Right atrium auricular region (tissue), 2 donors: Measurements from ENCODE around the gene MAP3K4. TPM values are rescaled to one million over a fixed set of nuclear protein-coding genes. Genes with fewer than 3 reads are reported as not detected.

Source experiments
- DNase-seq: peaks from one replicate; pipeline ENCODE4 v3.0.0-alpha.2; 2019; ENCODE audit warnings: low spot score
- H3K27ac ChIP-seq, 2 donors: fragments of 200-600 bp; sonication (generic); 1 replicate in 1 of 2; 2 replicates in 1 of 2; pipeline ENCODE4 v1.5.1; 2016 to 2019
- H3K27me3 ChIP-seq, 2 donors: fragments of 200-600 bp; sonication (generic); one replicate each; pipeline versions ENCODE4 v1.5.1 to v1.6.0; 2017 to 2019
- H3K36me3 ChIP-seq: fragments of 200-600 bp; sonication (generic); one replicate; pipeline ENCODE4 v1.5.1; 2016
- H3K4me1 ChIP-seq, 2 donors: fragments of 200-600 bp; sonication (generic); one replicate each; pipeline versions ENCODE4 v1.5.1 to v1.6.0; 2017 to 2019
- H3K4me3 ChIP-seq, 2 donors: fragments of 200-600 bp; sonication (generic); 1 replicate in 1 of 2; 2 replicates in 1 of 2; pipeline ENCODE4 v1.5.1; 2017 to 2019; ENCODE audit warnings: mild to moderate bottlenecking in 1 of 2, moderate library complexity in 1 of 2
- H3K9me3 ChIP-seq, 2 donors: fragments of 200-600 bp; sonication (generic); one replicate each; pipeline ENCODE4 v1.5.1; 2019
- CTCF ChIP-seq, 2 donors: fragments of 200-600 bp; sonication (generic); IDR thresholded peaks; one replicate each; pipeline ENCODE4 v1.5.1; 2019; ENCODE audit warnings: antibody characterized with exemption in 2 of 2
- total RNA-seq, 2 donors: library from RNA; depleted of rRNA; stranded (reverse); fragments of >200 nt; gene quantifications; one replicate each; pipeline ENCODE4 v1.1.0, GENCODE V29; 2016

Gene MAP3K4
- total RNA-seq, 2 donors from 2014 or later = 15.6 to 17.2 TPM

- DNase-seq = peak; percentile 36
- Histone ChIP-seq H3K9me3 (no peaks in the 10 kb centered on the region), H3K27ac (no peak overlapping the region), H3K4me1 (no peaks in the 10 kb centered on the region), H3K27me3 (no peaks in the 10 kb centered on the region), H3K4me3 (no peak overlapping the region), H3K36me3 (peaks cover 15% of the 10 kb centered on the region)
- TF ChIP-seq CTCF (IDR thresholded peaks at IDR 0.05) = no peak
These were observed 145.8 kb downstream of the MAP3K4 start for GRCh38 chr6:161137320-161137719.

- H3K36me3 ChIP-seq = peaks cover 15% of the 10 kb centered on the region
- TF ChIP-seq CTCF (IDR thresholded peaks at IDR 0.05) = no peak
- H3K4me3 ChIP-seq = no peak overlapping the region
- H3K9me3 ChIP-seq = no peaks in the 10 kb centered on the region
- H3K27me3 ChIP-seq = no peaks in the 10 kb centered on the region
- peak; percentile 21 for DNase-seq
- no peak overlapping the region for H3K27ac ChIP-seq
- no peaks in the 10 kb centered on the region for H3K4me1 ChIP-seq
These were observed 146.4 kb downstream of the MAP3K4 start for GRCh38 chr6:161137839-161138542.

GRCh38 chr6:161138543-161139303 lies 147.2 kb downstream of the MAP3K4 start:
- Histone ChIP-seq H3K4me1 (no peaks in the 10 kb centered on the region), H3K36me3 (peaks cover 15% of the 10 kb centered on the region), H3K27ac (no peak overlapping the region), H3K27me3 (no peaks in the 10 kb centered on the region), H3K9me3 (no peaks in the 10 kb centered on the region), H3K4me3 (no peak overlapping the region)
- DNase-seq = peak; percentile 40
- no peak for TF ChIP-seq CTCF (IDR thresholded peaks at IDR 0.05)

GRCh38 chr6:161139304-161139765 lies 147.8 kb downstream of the MAP3K4 start:
- H3K36me3 ChIP-seq = peaks cover 15% of the 10 kb centered on the region
- H3K9me3 ChIP-seq = no peaks in the 10 kb centered on the region
- H3K4me3 ChIP-seq = no peak overlapping the region
- no peaks in the 10 kb centered on the region for H3K27me3 ChIP-seq
- no peaks in the 10 kb centered on the region for H3K4me1 ChIP-seq
- peak; percentile 18 for DNase-seq
- no peak for TF ChIP-seq CTCF (IDR thresholded peaks at IDR 0.05)
- H3K27ac ChIP-seq = no peak overlapping the region

- H3K27ac ChIP-seq = no peak overlapping the region
- peaks cover 15% of the 10 kb centered on the region for H3K36me3 ChIP-seq
- no peaks in the 10 kb centered on the region for H3K9me3 ChIP-seq
- peak; percentile 75 for DNase-seq
- no peaks in the 10 kb centered on the region for H3K27me3 ChIP-seq
- no peaks in the 10 kb centered on the region for H3K4me1 ChIP-seq
- peak in 1 of 2 donors; percentile 43 for TF ChIP-seq CTCF (IDR thresholded peaks at IDR 0.05)
- H3K4me3 ChIP-seq = no peak overlapping the region
These were observed 148.4 kb downstream of the MAP3K4 start for GRCh38 chr6:161139766-161140553.
